K562 (cell line): ENCODE measurements around the gene BAIAP2. TPM values are rescaled to one million over a fixed set of nuclear protein-coding genes. Genes with fewer than 3 reads are reported as not detected.

ENCODE experiments used
- ATAC-seq: fragments of 200-7000 bp; cut with Tn5 transposase; 3 replicates; pipeline ENCODE4 v1.9.1; 2020; ENCODE audit warnings: moderate library complexity
- BruUV-seq: library from RNA; stranded (reverse); fragments of 400-500 nt; replicated peaks from 2 replicates; lab custom pipeline; 2021; lab: Mats Ljungman, UMichigan
- CTCF ChIA-PET: fragments of 300-600 bp; formaldehyde crosslinking; extraction: SDS; loops from one replicate; lab custom pipeline; 2021; ENCODE audit warnings: low intra/inter-chr PET ratio; lab: Yijun Ruan, JAX
- POLR2A ChIA-PET: fragments of 300-600, 350-650 bp; sonication (Branson Sonifier 250); formaldehyde crosslinking; extraction: SDS; loops from one replicate; lab custom pipeline; 2021; ENCODE audit warnings: antibody characterized with exemption, inconsistent platforms; lab: Yijun Ruan, JAX
- DNase-seq, 4 experiments: peaks; one replicate each; pipeline versions ENCODE4 v3.0.0 to v3.0.0-alpha.2; 2011 to 2018; ENCODE audit warnings: low spot score in 3 of 4, mixed read lengths in 3 of 4; ENCODE audit errors: extremely low read depth in 1 of 4
- FAIRE-seq: peaks from 2 replicates; lab custom pipeline; 2011; peaks lifted over from hg19 to GRCh38; lab: Jason Lieb, UNC
- H2AFZ ChIP-seq: 2 replicates; pipeline ENCODE4 v1.6.0; 2011; ENCODE audit warnings: low read depth, low read length, control low read depth, inconsistent platforms
- H3K27ac ChIP-seq: fragments of 200-600 bp; 3 replicates; pipeline ENCODE4 v1.8.0; 2011; ENCODE audit warnings: low read depth, mild to moderate bottlenecking, control low read depth, inconsistent platforms, low read length, moderate library complexity, mixed read lengths; ENCODE audit errors: extremely low read depth
- H3K27me3 ChIP-seq, 2 experiments: fragments of 300-600 bp in 1 of 2; 2 replicates in 1 of 2; 3 replicates in 1 of 2; pipeline versions ENCODE4 v1.6.0 to v1.8.0; 2011; ENCODE audit warnings: inconsistent platforms in 2 of 2, low read length in 2 of 2, mild to moderate bottlenecking in 1 of 2, mixed read lengths in 1 of 2, moderate library complexity in 1 of 2; ENCODE audit not compliant: control insufficient read depth in 2 of 2, insufficient read depth in 2 of 2
- H3K36me3 ChIP-seq: fragments of 300-600 bp; 3 replicates; pipeline ENCODE4 v1.8.0; 2011; ENCODE audit warnings: mild to moderate bottlenecking, low read length, inconsistent platforms; ENCODE audit not compliant: control insufficient read depth, insufficient read depth
- H3K4me1 ChIP-seq, 2 experiments: fragments of 200-600 bp in 1 of 2; replicated peaks in 1 of 2; 2 replicates in 1 of 2; 3 replicates in 1 of 2; pipeline versions ENCODE4 v1.5.1 to v1.8.0; 2011; ENCODE audit warnings: inconsistent platforms in 2 of 2, low read length in 2 of 2, mild to moderate bottlenecking in 1 of 2, mixed read lengths in 1 of 2, moderate library complexity in 1 of 2; ENCODE audit not compliant: control insufficient read depth in 2 of 2, insufficient read depth in 2 of 2
- H3K4me2 ChIP-seq: 2 replicates; pipeline ENCODE4 v1.6.1; 2011; ENCODE audit warnings: low read length, control low read depth, inconsistent platforms, mixed read lengths; ENCODE audit not compliant: insufficient read depth
- H3K4me3 ChIP-seq: fragments of 200-600 bp; sonication (generic), shearing (Covaris generic); 2 replicates; pipeline ENCODE4 v1.5.1; 2016; ENCODE audit warnings: control low read depth, inconsistent platforms
- H3K79me2 ChIP-seq: fragments of 200-600 bp; 3 replicates; pipeline ENCODE4 v1.8.0; 2011; ENCODE audit warnings: low read length, inconsistent platforms; ENCODE audit not compliant: control insufficient read depth, insufficient read depth
- H3K9ac ChIP-seq, 2 experiments: 2 replicates each; pipeline versions ENCODE4 v1.6.0 to v1.6.1; 2011; ENCODE audit warnings: low read depth in 2 of 2, low read length in 2 of 2, control low read depth in 1 of 2, inconsistent platforms in 1 of 2, mild to moderate bottlenecking in 1 of 2, mixed read lengths in 1 of 2; ENCODE audit not compliant: insufficient read depth in 1 of 2
- H3K9me1 ChIP-seq: one replicate; pipeline ENCODE4 v1.6.0; 2011; ENCODE audit warnings: inconsistent platforms, mild to moderate bottlenecking, low read length, moderate library complexity; ENCODE audit not compliant: control insufficient read depth, insufficient read depth
- H3K9me3 ChIP-seq: replicated peaks from 2 replicates; pipeline ENCODE4 v1.5.1; 2011; ENCODE audit warnings: low read depth, low read length, inconsistent platforms; ENCODE audit not compliant: control insufficient read depth, insufficient read depth
- H4K20me1 ChIP-seq: replicated peaks from 2 replicates; pipeline ENCODE4 v1.6.1; 2011; ENCODE audit warnings: low read length, inconsistent platforms, mixed read lengths; ENCODE audit not compliant: control insufficient read depth, insufficient read depth
- CREM ChIP-seq: IDR thresholded peaks from 2 replicates; pipeline ENCODE4 v1.6.1; 2014; ENCODE audit warnings: antibody characterized with exemption, low read depth
- ZNF121 ChIP-seq: sonication (generic); formaldehyde crosslinking; conservative IDR thresholded peaks from 2 replicates; pipeline ENCODE4 v1.8.0; 2022; ENCODE audit warnings: missing genetic modification reagents
- ZNF699 ChIP-seq: fragments of 250-450 bp; sonication (Bioruptor Pico); IDR thresholded peaks from 2 replicates; pipeline ENCODE4 v1.8.0; 2021; ENCODE audit warnings: mild to moderate bottlenecking, moderate library complexity; ENCODE audit not compliant: insufficient replicate concordance
- WGBS: fragments of 100-300 bp; shearing (Covaris generic); methylation state at CpG from one replicate; pipeline ENCODE4 v1.1.6; 2016; ENCODE audit warnings: low coverage, mixed read lengths; ENCODE audit not compliant: insufficient coverage; ENCODE audit errors: missing lambda C conversion rate; 5-methylcytosine and 5-hydroxymethylcytosine counted together
- in situ Hi-C: fragments of 300-500 bp; cut with MboI; formaldehyde crosslinking; loops from 4 replicates; pipeline ENCODE4 v1.15.0; 2018; ENCODE audit warnings: inconsistent platforms, mixed read lengths
- intact Hi-C: fragments of 100-400 bp; cut with micrococcal nuclease; formaldehyde crosslinking; loops from 2 replicates; pipeline ENCODE4 v1.14.2; 2022
- polyA plus RNA-seq, 8 experiments: library from polyadenylated mRNA; depleted of rRNA in 4 of 8; stranded (reverse) in 5 of 8; unstranded in 3 of 8; fragments of >200 nt; fragmentation: Nextera tagmentation in 2 of 8; fragmentation: Illumina TruSeq in 1 of 8; extraction: Ambion mirVana in 2 of 8; extraction: Trizol in 1 of 8; gene quantifications; 2 replicates each; pipeline versions ENCODE4 v1.2.1 to v1.2.3, GENCODE V29; 2011 to 2014; ENCODE audit warnings: inconsistent platforms in 1 of 8, missing spikeins in 1 of 8
- total RNA-seq, 7 experiments: library from RNA; depleted of rRNA in 6 of 7; stranded (reverse); fragments of >200 nt in 6 of 7; fragmentation: Illumina TruSeq in 2 of 7; extraction: Trizol in 2 of 7; gene quantifications; 2 replicates each; pipeline versions ENCODE4 v1.2.1 to v1.2.3, GENCODE V29; 2011 to 2021; ENCODE audit warnings: low replicate concordance in 1 of 7

The BAIAP2 gene
- total and polyA plus RNA-seq, 9 of the 15 experiments (the other 6 are each of a cell fraction or from before 2014, with no cell fraction given): 2.3 to 51.6 (median 18.4) TPM

DNA sequence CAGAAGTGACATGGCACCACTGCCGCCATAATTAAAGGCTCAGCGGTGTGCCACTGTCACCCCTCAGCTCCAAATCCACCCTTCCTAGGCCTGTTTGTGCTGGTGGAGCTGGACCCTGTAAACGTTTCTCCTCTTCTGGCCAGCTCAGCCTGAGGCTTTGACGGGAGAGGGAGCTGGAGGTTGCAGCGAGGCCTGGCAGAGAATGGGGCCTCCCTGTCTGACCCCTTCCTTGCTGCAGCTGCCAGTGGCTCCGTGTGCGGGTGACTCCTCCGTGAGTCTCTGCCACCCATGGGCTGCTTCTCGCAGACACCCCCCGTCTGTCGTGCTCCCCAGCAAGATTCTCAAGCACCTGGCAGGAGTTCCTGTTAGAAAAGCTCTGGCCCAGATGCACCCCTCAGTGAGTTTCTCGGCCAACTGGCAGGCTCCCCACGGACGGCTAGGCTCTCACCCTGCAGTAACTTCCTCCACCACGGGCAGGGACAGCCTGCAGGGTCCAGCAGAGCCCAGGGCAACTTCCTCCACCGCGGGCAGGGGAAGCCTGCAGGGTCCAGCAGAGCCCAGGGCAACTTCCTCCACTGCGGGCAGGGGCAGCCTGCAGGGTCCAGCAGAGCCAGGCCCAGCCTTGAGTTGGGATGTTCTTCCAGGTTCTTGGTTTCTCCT lies 48.0 kb upstream of the BAIAP2 start:
- Histone ChIP-seq H3K9me3 (no peaks in the 10 kb centered on the region), H3K27ac (no peak overlapping the region), H3K79me2 (peaks cover 6% of the 10 kb centered on the region; the same call in 1 of the 3 replicates), H3K9ac (no peak overlapping the region), H3K4me3 (no peak overlapping the region), H3K4me1 (peaks cover 0 to 50% of the 10 kb centered on the region in 2 experiments; a peak in 3 of 5 replicates), H3K4me2 (no peak overlapping the region), H3K9me1 (no peaks in the 10 kb centered on the region), H4K20me1 (0 out of 2 replicates have a peak, but pooled peaks cover 7% of the 10 kb centered on the region), H3K36me3 (no peaks in the 10 kb centered on the region), H2AFZ (no peak overlapping the region), H3K27me3 (peaks cover 12 to 23% of the 10 kb centered on the region in 2 experiments; a peak in 4 of 5 replicates)
- 38% methylated on average over 18 of the region's 18 CpGs for WGBS
- DNase-seq: no peak
- no peak for FAIRE-seq
- no peak for ATAC-seq
- TF ChIP-seq ZNF121 (CRISPR knock-in tag) (0 out of 2 replicates have a peak, but pooled peaks have one; percentile 14), CREM (no peak), ZNF699 (CRISPR knock-in tag) (no peak)
- in situ Hi-C loops: loop anchor here (5.0 to 10.0 kb wide), 2 partner anchors 110 to 792 kb away; no protein-coding TSS in a partner anchor
- BruUV-seq: no TSS peak
- intact Hi-C loops: loop anchor here (10.0 kb wide), 1 partner anchor 238 kb away; the partner anchor contains the start of gene CEP131
- CTCF ChIA-PET: no interaction called here
- POLR2A ChIA-PET: interaction anchor here (0.7 to 0.9 kb wide), 2 partner anchors 12 to 559 kb away, joined by 3 read pairs; no protein-coding TSS in a partner anchor
